Neural crest cell (in vitro differentiated cells): Measurements from ENCODE around the gene PCDHGA9. TPM values are rescaled to one million over a fixed set of nuclear protein-coding genes. Genes with fewer than 3 reads are reported as not detected.

Source experiments
- DNase-seq: peaks from one replicate; pipeline ENCODE4 v3.0.0; 2021; ENCODE audit warnings: low read depth, mixed read lengths, low spot score
- H3K27ac Mint-ChIP-seq: one replicate; pipeline ENCODE4 v1.8.0; 2021; ENCODE audit warnings: mild to moderate bottlenecking, mixed read lengths; ENCODE audit not compliant: unreplicated experiment
- H3K27me3 Mint-ChIP-seq: 2 replicates; pipeline ENCODE4 v1.8.0; 2021; ENCODE audit warnings: low read depth, mild to moderate bottlenecking, mixed read lengths
- H3K36me3 Mint-ChIP-seq: 2 replicates; pipeline ENCODE4 v1.8.0; 2021; ENCODE audit warnings: low read depth, mild to moderate bottlenecking, mixed read lengths
- H3K4me1 Mint-ChIP-seq: 2 replicates; pipeline ENCODE4 v1.8.0; 2021; ENCODE audit warnings: mixed read lengths
- H3K4me3 Mint-ChIP-seq: one replicate; pipeline ENCODE4 v1.8.0; 2021; ENCODE audit warnings: mild to moderate bottlenecking, mixed read lengths
- H3K9me3 Mint-ChIP-seq: 2 replicates; pipeline ENCODE4 v1.8.0; 2021; ENCODE audit warnings: mixed read lengths
- total RNA-seq: library from RNA; stranded (reverse); gene quantifications from 2 replicates; pipeline ENCODE4 v1.2.1, GENCODE V29; 2021
- TF ChIP-seq, protein P1 (sequence below): fragments of 200-600 bp; sonication (generic); conservative IDR thresholded peaks from 2 replicates; pipeline ENCODE4 v1.5.0; 2021; ENCODE audit warnings: antibody characterized with exemption, mild to moderate bottlenecking

Gene PCDHGA9
- total RNA-seq, 1 donor from 2014 or later: 0.72 TPM

DNA sequence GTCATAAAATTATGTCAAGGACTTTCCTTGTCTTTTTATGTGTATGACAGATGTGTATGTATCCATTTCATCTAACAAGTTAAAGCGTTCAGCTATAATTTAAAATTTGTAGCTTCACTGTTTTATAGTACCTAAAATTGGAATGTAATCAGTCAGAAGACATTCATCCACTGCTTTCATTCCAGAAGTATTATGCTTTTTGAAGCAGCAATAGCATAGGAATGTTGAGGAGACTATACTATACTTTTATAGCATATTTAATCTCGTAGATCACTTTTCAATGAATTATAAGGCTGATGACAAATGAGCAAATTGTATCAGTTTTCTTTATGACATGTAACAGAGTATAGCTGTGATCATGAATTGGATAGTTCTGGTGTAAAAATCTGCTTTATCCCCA, 34.6 kb downstream of the PCDHGA9 start:
- Mint-ChIP-seq H3K9me3 (peaks cover 11% of the 10 kb centered on the region), H3K4me1 (no peaks in the 10 kb centered on the region), H3K27ac (no peak overlapping the region), H3K4me3 (no peak overlapping the region), H3K36me3 (peaks cover 65% of the 10 kb centered on the region), H3K27me3 (no peaks in the 10 kb centered on the region)
- DNase-seq: no peak
- TF ChIP-seq, protein P1, sequence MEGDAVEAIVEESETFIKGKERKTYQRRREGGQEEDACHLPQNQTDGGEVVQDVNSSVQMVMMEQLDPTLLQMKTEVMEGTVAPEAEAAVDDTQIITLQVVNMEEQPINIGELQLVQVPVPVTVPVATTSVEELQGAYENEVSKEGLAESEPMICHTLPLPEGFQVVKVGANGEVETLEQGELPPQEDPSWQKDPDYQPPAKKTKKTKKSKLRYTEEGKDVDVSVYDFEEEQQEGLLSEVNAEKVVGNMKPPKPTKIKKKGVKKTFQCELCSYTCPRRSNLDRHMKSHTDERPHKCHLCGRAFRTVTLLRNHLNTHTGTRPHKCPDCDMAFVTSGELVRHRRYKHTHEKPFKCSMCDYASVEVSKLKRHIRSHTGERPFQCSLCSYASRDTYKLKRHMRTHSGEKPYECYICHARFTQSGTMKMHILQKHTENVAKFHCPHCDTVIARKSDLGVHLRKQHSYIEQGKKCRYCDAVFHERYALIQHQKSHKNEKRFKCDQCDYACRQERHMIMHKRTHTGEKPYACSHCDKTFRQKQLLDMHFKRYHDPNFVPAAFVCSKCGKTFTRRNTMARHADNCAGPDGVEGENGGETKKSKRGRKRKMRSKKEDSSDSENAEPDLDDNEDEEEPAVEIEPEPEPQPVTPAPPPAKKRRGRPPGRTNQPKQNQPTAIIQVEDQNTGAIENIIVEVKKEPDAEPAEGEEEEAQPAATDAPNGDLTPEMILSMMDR: no peak

DNA sequence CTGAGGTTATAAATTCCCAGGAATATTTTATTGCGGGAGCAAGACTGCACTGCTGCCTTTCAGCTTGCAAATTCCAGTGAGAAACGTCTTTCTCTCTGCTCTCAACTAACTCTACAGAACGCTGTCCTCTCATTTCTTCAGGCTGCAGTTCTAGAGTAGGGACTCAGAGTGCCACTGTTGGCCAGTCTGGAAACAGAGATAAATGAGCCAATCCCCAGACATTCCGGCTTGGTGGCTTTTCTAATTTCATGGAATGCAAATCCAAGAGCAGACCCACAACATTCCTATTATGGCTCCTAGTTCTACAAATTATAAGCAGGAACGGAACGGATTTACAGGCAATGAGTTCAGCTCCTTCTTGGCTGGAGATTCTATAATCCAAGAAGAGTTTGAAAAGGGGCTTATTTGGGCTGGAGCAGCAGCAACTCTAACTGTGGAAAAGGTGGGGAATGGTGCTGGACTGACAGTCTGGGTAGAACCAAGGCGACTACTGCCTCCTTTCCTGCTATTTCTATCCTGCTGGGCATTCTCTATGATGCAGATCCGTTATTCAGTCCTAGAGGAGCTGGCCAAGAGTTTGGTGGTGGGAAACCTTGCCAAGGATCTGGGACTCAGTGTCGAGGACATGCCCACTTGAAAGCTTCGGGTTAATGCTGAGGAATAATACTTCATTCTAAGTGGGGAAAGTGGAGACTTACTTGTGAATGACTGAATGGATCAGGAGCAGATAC, 37.0 kb downstream of the PCDHGA9 start:
- H3K4me3 Mint-ChIP-seq: no peak overlapping the region
- H3K27me3 Mint-ChIP-seq: no peaks in the 10 kb centered on the region
- peaks cover 63% of the 10 kb centered on the region for H3K36me3 Mint-ChIP-seq
- H3K27ac Mint-ChIP-seq: no peak overlapping the region
- DNase-seq: no peak
- TF ChIP-seq, protein P1: no peak
- no peaks in the 10 kb centered on the region for H3K4me1 Mint-ChIP-seq
- peaks cover 14% of the 10 kb centered on the region for H3K9me3 Mint-ChIP-seq

DNA sequence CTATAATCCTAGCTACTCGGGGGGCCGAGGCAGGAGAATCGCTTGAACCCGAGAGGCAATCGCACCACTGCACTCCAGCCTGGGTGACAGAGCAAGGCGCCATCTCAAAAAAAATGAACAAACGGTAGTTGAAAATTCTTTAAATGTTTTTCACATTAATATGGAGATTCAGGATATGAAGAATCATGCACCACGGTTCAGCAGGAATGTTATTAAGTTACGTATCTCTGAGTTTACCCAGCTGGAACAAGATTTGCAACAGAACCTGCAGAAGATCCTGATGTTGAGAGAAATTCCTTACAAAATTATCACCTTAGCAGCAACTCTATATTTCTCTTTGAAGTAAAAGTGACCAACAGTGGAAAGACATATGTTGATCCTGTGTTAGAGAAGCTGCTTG, 37.8 kb downstream of the PCDHGA9 start:
- Mint-ChIP-seq H3K9me3 (peaks cover 14% of the 10 kb centered on the region), H3K4me3 (no peak overlapping the region), H3K4me1 (no peaks in the 10 kb centered on the region), H3K36me3 (peaks cover 62% of the 10 kb centered on the region), H3K27me3 (no peaks in the 10 kb centered on the region), H3K27ac (no peak overlapping the region)
- DNase-seq: no peak
- TF ChIP-seq, protein P1: no peak

DNA sequence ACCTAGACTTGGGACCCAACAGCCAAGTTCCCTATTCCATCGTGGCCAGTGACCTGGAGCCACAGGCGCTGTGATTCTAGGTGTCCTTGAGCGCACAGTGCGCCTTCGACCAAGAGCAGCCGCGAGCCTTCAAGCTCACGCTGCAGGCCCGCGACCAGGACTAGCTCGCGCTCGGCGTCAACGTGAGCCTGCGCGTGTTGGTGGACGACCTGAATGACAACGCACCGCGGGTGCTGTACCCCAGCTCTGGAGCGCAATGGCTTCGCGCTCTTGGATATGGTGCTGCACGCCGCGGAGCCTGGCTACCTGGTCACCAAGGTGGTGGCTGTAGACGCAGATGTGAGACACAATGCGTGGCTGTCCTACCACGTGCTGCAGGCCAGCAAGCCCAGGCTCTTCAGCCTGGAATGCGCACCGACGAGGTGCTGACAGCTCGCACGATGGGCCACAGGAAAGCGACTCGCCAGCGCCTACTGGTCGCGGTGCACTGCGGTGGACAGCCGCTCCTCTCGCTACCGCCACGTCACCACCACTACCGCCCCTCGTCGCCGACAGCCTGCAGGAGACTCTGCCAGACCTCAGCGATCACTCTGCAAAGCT, 39.1 kb downstream of the PCDHGA9 start:
- Mint-ChIP-seq H3K27ac (no peak overlapping the region), H3K36me3 (peaks cover 61% of the 10 kb centered on the region)

More for the DNA sequence above, 39.1 kb downstream of the PCDHGA9 start:
- TF ChIP-seq, protein P1: no peak
- no peak for DNase-seq
- peaks cover 18% of the 10 kb centered on the region for H3K9me3 Mint-ChIP-seq
- H3K4me3 Mint-ChIP-seq: no peak overlapping the region
- H3K27me3 Mint-ChIP-seq: no peaks in the 10 kb centered on the region
- no peaks in the 10 kb centered on the region for H3K4me1 Mint-ChIP-seq

Other genes with a start within 250 kb of the PCDHGA9 start
- 0.39 and 0.58 TPM in 2 replicates for gene PCDHB7, start 230.1 kb upstream of the PCDHGA9 start, total RNA-seq
- 1.3 and 1.8 TPM in 2 replicates for gene PCDHB8, start 225.0 kb upstream of the PCDHGA9 start, total RNA-seq
- gene PCDHB16, start 220.4 kb upstream of the PCDHGA9 start, total RNA-seq: 11.4 and 12.6 TPM in 2 replicates
- 5.5 and 7.0 TPM in 2 replicates for gene PCDHB9, start 215.6 kb upstream of the PCDHGA9 start, total RNA-seq
- 5.2 and 5.5 TPM in 2 replicates for gene PCDHB10, start 210.4 kb upstream of the PCDHGA9 start, total RNA-seq
- 2.7 and 3.6 TPM in 2 replicates for gene PCDHB11, start 203.2 kb upstream of the PCDHGA9 start, total RNA-seq
- gene PCDHB12, start 194.1 kb upstream of the PCDHGA9 start, total RNA-seq: 3.1 TPM in 2 replicates
- 3.6 TPM in 2 replicates for gene PCDHB13, start 188.9 kb upstream of the PCDHGA9 start, total RNA-seq
- 5.5 TPM in 2 replicates for gene PCDHB14, start 179.4 kb upstream of the PCDHGA9 start, total RNA-seq
- 5.5 and 5.6 TPM in 2 replicates for gene PCDHB15, start 157.4 kb upstream of the PCDHGA9 start, total RNA-seq
- gene SLC25A2, start 98.7 kb upstream of the PCDHGA9 start, total RNA-seq: 0.72 and 1.1 TPM in 2 replicates
- 100.0 and 100 TPM in 2 replicates for gene TAF7, start 82.0 kb upstream of the PCDHGA9 start, total RNA-seq
- gene PCDHGA1, start 72.3 kb upstream of the PCDHGA9 start, total RNA-seq: 0.54 and 0.93 TPM in 2 replicates
- gene PCDHGA2, start 64.0 kb upstream of the PCDHGA9 start, total RNA-seq: 0.32 and 0.54 TPM in 2 replicates
- gene PCDHGA3, start 58.9 kb upstream of the PCDHGA9 start, total RNA-seq: 0.16 and 0.33 TPM in 2 replicates
- 2.8 and 3.0 TPM in 2 replicates for gene PCDHGB1, start 52.7 kb upstream of the PCDHGA9 start, total RNA-seq
- 0.56 and 0.93 TPM in 2 replicates for gene PCDHGA4, start 47.8 kb upstream of the PCDHGA9 start, total RNA-seq
- 1.3 and 1.5 TPM in 2 replicates for gene PCDHGB2, start 42.8 kb upstream of the PCDHGA9 start, total RNA-seq
- gene PCDHGA5, start 38.6 kb upstream of the PCDHGA9 start, total RNA-seq: 0.32 and 0.51 TPM in 2 replicates
- gene PCDHGB3, start 32.5 kb upstream of the PCDHGA9 start, total RNA-seq: 0.51 and 0.71 TPM in 2 replicates
- 0.49 and 0.52 TPM in 2 replicates for gene PCDHGA6, start 28.9 kb upstream of the PCDHGA9 start, total RNA-seq
- 0.32 and 0.37 TPM in 2 replicates for gene PCDHGA7, start 20.0 kb upstream of the PCDHGA9 start, total RNA-seq
- 4.2 and 5.3 TPM in 2 replicates for gene PCDHGB4, start 15.1 kb upstream of the PCDHGA9 start, total RNA-seq
- 0.33 and 0.43 TPM in 2 replicates for gene PCDHGA8, start 10.1 kb upstream of the PCDHGA9 start, total RNA-seq
- 0.91 and 1.5 TPM in 2 replicates for gene PCDHGB5, start 4.8 kb upstream of the PCDHGA9 start, total RNA-seq
- gene PCDHGB6, start 5.2 kb downstream of the PCDHGA9 start, total RNA-seq: 53.6 and 53.7 TPM in 2 replicates
- gene PCDHGA10, start 10.2 kb downstream of the PCDHGA9 start, total RNA-seq: 18.4 and 18.5 TPM in 2 replicates
- gene PCDHGB7, start 14.9 kb downstream of the PCDHGA9 start, total RNA-seq: 6.5 and 7.0 TPM in 2 replicates
- 1.8 and 2.4 TPM in 2 replicates for gene PCDHGA11, start 18.3 kb downstream of the PCDHGA9 start, total RNA-seq
- 1.5 and 1.8 TPM in 2 replicates for gene PCDHGA12, start 27.7 kb downstream of the PCDHGA9 start, total RNA-seq
- gene PCDHGC3, start 73.2 kb downstream of the PCDHGA9 start, total RNA-seq: 98.2 and 107 TPM in 2 replicates
- 14.8 and 15.9 TPM in 2 replicates for gene PCDHGC4, start 82.3 kb downstream of the PCDHGA9 start, total RNA-seq
- gene PCDHGC5, start 86.3 kb downstream of the PCDHGA9 start, total RNA-seq: 2.2 and 3.0 TPM in 2 replicates
- 86.3 and 99.1 TPM in 2 replicates for gene DIAPH1, start 216.2 kb downstream of the PCDHGA9 start, total RNA-seq
- gene HDAC3, start 234.1 kb downstream of the PCDHGA9 start, total RNA-seq: 110 and 114 TPM in 2 replicates
- 6.5 and 6.9 TPM in 2 replicates for gene RELL2, start 234.2 kb downstream of the PCDHGA9 start, total RNA-seq
- 20.4 and 20.6 TPM in 2 replicates for gene FCHSD1, start 248.6 kb downstream of the PCDHGA9 start, total RNA-seq